K562 (cell line): Measurements from ENCODE around the gene SMIM22. TPM values are rescaled to one million over a fixed set of nuclear protein-coding genes. Genes with fewer than 3 reads are reported as not detected.
A peak's percentile ranks its signal among the peaks of the same experiment; 100 is the strongest.

ENCODE experiments used
- CBFA2T2 ChIP-seq: fragments of 450-650 bp; conservative IDR thresholded peaks from 2 replicates; pipeline ENCODE4 v1.6.1; 2017; ENCODE audit warnings: mild to moderate bottlenecking
- FOSL1 ChIP-seq: fragments of 200-800 bp; sonication (Bioruptor generic); conservative IDR thresholded peaks from 2 replicates; pipeline ENCODE4 v1.6.1; 2016; ENCODE audit warnings: missing genetic modification characterization, missing compliant biosample characterization
- FOXA3 ChIP-seq, 2 experiments: fragments of 450-650 bp in 1 of 2; sonication (generic) in 1 of 2; formaldehyde crosslinking; IDR thresholded peaks in 1 of 2; conservative IDR thresholded peaks in 1 of 2; 2 replicates each; pipeline versions ENCODE4 v1.4.0 to v1.8.0; 2020 to 2022; ENCODE audit warnings: mild to moderate bottlenecking in 2 of 2, missing genetic modification reagents in 1 of 2
- HDAC6 ChIP-seq: IDR thresholded peaks from 2 replicates; pipeline ENCODE4 v1.6.1; 2012; ENCODE audit warnings: low read depth, mild to moderate bottlenecking, control low read depth, inconsistent platforms, low read length, moderate library complexity
- HNRNPLL ChIP-seq: fragments of 200-400 bp; formaldehyde crosslinking; IDR thresholded peaks from 2 replicates; pipeline ENCODE4 v1.6.1; 2017; ENCODE audit warnings: low read length, low read depth, mild to moderate bottlenecking; ENCODE audit not compliant: poor library complexity, severe bottlenecking
- ILK ChIP-seq: fragments of 450-650 bp; IDR thresholded peaks from 2 replicates; pipeline ENCODE4 v1.6.1; 2016; ENCODE audit warnings: missing genetic modification characterization, low read depth, mild to moderate bottlenecking, missing compliant biosample characterization, moderate library complexity, borderline replicate concordance
- JUNB ChIP-seq: fragments of 450-650 bp; formaldehyde crosslinking; conservative IDR thresholded peaks from 2 replicates; pipeline ENCODE4 v1.4.0; 2020; ENCODE audit warnings: mild to moderate bottlenecking
- MIER1 ChIP-seq: fragments of 450-650 bp; IDR thresholded peaks from 2 replicates; pipeline ENCODE4 v1.6.1; 2016; ENCODE audit warnings: antibody characterized with exemption, mild to moderate bottlenecking, low read depth
- PCBP2 ChIP-seq: fragments of 200-400 bp; formaldehyde crosslinking; IDR thresholded peaks from 2 replicates; pipeline ENCODE4 v1.6.1; 2018; ENCODE audit warnings: low read length, low read depth, mild to moderate bottlenecking, moderate library complexity; ENCODE audit not compliant: poor library complexity, severe bottlenecking
- STAG1 ChIP-seq: sonication (generic); formaldehyde crosslinking; IDR thresholded peaks from 2 replicates; pipeline ENCODE4 v1.5.0; 2020; ENCODE audit warnings: missing genetic modification reagents, borderline replicate concordance
- TAL1 ChIP-seq: fragments of 450-650 bp; IDR thresholded peaks from 2 replicates; pipeline ENCODE4 v1.6.1; 2016; ENCODE audit warnings: mild to moderate bottlenecking
- TCFL5 ChIP-seq: fragments of 250-450 bp; sonication (Bioruptor Pico); conservative IDR thresholded peaks from 2 replicates; pipeline ENCODE4 v1.6.1; 2021; ENCODE audit warnings: mild to moderate bottlenecking, moderate library complexity, matching md5 sums
- ZNF133 ChIP-seq: fragments of 250-450 bp; sonication (Bioruptor Pico); IDR thresholded peaks from 2 replicates; pipeline ENCODE4 v1.4.0; 2020; ENCODE audit warnings: mild to moderate bottlenecking
- ZNF316 ChIP-seq: fragments of 450-650 bp; IDR thresholded peaks from 2 replicates; pipeline ENCODE4 v1.6.1; 2016
- ZNF76 ChIP-seq: fragments of 250-450 bp; sonication (Bioruptor Pico); IDR thresholded peaks from 2 replicates; pipeline ENCODE4 v1.4.0; 2020; ENCODE audit warnings: mild to moderate bottlenecking, moderate library complexity, borderline replicate concordance
- polyA plus RNA-seq, 8 experiments: library from polyadenylated mRNA; depleted of rRNA in 4 of 8; stranded (reverse) in 5 of 8; unstranded in 3 of 8; fragments of >200 nt; fragmentation: Nextera tagmentation in 2 of 8; fragmentation: Illumina TruSeq in 1 of 8; extraction: Ambion mirVana in 2 of 8; extraction: Trizol in 1 of 8; gene quantifications; 2 replicates each; pipeline versions ENCODE4 v1.2.1 to v1.2.3, GENCODE V29; 2011 to 2014; ENCODE audit warnings: inconsistent platforms in 1 of 8, missing spikeins in 1 of 8
- total RNA-seq, 7 experiments: library from RNA; depleted of rRNA in 6 of 7; stranded (reverse); fragments of >200 nt in 6 of 7; fragmentation: Illumina TruSeq in 2 of 7; extraction: Trizol in 2 of 7; gene quantifications; 2 replicates each; pipeline versions ENCODE4 v1.2.1 to v1.2.3, GENCODE V29; 2011 to 2021; ENCODE audit warnings: low replicate concordance in 1 of 7
- TF ChIP-seq, protein P1 (sequence below): fragments of 450-650 bp; IDR thresholded peaks from 2 replicates; pipeline ENCODE4 v1.6.1; 2017; ENCODE audit warnings: antibody characterized with exemption, mild to moderate bottlenecking
- TF ChIP-seq, protein P2 (sequence below): fragments of 250-450 bp; sonication (Bioruptor Pico); IDR thresholded peaks from 2 replicates; pipeline ENCODE4 v1.5.0; 2021
- TF ChIP-seq, protein P3 (sequence below): fragments of 450-650 bp; formaldehyde crosslinking; IDR thresholded peaks from 2 replicates; pipeline ENCODE4 v1.4.0; 2022; ENCODE audit warnings: mild to moderate bottlenecking, moderate library complexity
- TF ChIP-seq, protein P4 (sequence below): sonication (generic); formaldehyde crosslinking; IDR thresholded peaks from 2 replicates; pipeline ENCODE4 v1.8.0; 2022; ENCODE audit warnings: missing genetic modification reagents, mild to moderate bottlenecking, moderate library complexity, borderline replicate concordance
- TF ChIP-seq, protein P5 (sequence below): sonication (generic); formaldehyde crosslinking; IDR thresholded peaks from 2 replicates; pipeline ENCODE4 v1.8.0; 2022; ENCODE audit warnings: mild to moderate bottlenecking, missing genetic modification reagents

The SMIM22 gene
- total and polyA plus RNA-seq, 9 of the 15 experiments (the other 6 are each of a cell fraction or from before 2014, with no cell fraction given) = not detected

DNA sequence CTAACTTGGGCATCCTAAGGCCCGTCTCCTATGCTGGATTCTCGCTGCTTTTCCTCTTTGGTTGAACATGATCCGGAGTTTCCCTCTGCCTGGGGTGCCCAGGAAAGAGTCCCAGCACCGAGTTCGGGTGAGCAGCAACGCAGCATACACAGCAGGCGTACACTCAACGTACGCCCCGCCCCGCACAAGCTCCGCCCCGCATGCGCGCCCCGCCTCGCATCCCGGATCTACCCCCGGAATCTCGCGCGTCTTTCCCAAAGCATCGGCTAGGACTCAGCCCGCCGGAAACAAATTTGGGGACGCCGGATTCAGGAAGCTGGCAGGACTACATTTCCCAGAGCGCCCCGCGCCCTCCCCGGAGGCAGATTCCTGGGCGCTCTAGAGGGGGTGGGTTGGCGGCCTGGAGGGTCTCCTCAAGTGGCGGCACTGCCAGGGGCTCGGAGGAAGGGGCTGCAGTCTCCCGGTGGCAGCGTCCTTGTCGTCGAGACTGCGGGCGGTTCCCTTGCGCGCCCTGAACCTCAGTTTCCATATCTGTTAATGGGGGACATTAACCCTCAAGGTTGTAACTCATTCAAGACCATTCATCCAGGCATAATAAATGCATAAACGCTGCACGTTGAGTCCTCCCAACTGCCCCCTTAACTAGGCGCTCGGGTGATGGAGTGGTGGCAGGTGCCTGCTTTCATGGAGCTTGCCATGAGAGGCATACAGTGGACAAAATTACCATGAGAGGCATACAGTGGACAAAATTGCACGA, 26.4 kb upstream of the SMIM22 start (continued):
- TF ChIP-seq FOXA3 (CRISPR knock-in tag; conservative IDR thresholded peaks at IDR 0.05 in 1 of 2, IDR thresholded peaks at IDR 0.05 in 1 of 2) (no peak), HNRNPLL (peak; percentile 92), TCFL5 (no peak), JUNB (CRISPR knock-in tag) (no peak), ZNF316 (no peak), MIER1 (no peak), CBFA2T2 (no peak), HDAC6 (no peak), TAL1 (no peak), ZNF133 (CRISPR knock-in tag) (no peak), FOSL1 (tag) (no peak), ZNF76 (CRISPR knock-in tag) (no peak), ILK (no peak), STAG1 (CRISPR knock-in tag) (no peak), PCBP2 (no peak)
- TF ChIP-seq, protein P1, sequence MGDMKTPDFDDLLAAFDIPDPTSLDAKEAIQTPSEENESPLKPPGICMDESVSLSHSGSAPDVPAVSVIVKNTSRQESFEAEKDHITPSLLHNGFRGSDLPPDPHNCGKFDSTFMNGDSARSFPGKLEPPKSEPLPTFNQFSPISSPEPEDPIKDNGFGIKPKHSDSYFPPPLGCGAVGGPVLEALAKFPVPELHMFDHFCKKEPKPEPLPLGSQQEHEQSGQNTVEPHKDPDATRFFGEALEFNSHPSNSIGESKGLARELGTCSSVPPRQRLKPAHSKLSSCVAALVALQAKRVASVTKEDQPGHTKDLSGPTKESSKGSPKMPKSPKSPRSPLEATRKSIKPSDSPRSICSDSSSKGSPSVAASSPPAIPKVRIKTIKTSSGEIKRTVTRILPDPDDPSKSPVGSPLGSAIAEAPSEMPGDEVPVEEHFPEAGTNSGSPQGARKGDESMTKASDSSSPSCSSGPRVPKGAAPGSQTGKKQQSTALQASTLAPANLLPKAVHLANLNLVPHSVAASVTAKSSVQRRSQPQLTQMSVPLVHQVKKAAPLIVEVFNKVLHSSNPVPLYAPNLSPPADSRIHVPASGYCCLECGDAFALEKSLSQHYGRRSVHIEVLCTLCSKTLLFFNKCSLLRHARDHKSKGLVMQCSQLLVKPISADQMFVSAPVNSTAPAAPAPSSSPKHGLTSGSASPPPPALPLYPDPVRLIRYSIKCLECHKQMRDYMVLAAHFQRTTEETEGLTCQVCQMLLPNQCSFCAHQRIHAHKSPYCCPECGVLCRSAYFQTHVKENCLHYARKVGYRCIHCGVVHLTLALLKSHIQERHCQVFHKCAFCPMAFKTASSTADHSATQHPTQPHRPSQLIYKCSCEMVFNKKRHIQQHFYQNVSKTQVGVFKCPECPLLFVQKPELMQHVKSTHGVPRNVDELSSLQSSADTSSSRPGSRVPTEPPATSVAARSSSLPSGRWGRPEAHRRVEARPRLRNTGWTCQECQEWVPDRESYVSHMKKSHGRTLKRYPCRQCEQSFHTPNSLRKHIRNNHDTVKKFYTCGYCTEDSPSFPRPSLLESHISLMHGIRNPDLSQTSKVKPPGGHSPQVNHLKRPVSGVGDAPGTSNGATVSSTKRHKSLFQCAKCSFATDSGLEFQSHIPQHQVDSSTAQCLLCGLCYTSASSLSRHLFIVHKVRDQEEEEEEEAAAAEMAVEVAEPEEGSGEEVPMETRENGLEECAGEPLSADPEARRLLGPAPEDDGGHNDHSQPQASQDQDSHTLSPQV = no peak
- TF ChIP-seq, protein P2, sequence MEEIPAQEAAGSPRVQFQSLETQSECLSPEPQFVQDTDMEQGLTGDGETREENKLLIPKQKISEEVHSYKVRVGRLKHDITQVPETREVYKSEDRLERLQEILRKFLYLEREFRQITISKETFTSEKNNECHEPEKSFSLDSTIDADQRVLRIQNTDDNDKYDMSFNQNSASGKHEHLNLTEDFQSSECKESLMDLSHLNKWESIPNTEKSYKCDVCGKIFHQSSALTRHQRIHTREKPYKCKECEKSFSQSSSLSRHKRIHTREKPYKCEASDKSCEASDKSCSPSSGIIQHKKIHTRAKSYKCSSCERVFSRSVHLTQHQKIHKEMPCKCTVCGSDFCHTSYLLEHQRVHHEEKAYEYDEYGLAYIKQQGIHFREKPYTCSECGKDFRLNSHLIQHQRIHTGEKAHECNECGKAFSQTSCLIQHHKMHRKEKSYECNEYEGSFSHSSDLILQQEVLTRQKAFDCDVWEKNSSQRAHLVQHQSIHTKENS (CRISPR knock-in tag) = no peak
- TF ChIP-seq, protein P3, sequence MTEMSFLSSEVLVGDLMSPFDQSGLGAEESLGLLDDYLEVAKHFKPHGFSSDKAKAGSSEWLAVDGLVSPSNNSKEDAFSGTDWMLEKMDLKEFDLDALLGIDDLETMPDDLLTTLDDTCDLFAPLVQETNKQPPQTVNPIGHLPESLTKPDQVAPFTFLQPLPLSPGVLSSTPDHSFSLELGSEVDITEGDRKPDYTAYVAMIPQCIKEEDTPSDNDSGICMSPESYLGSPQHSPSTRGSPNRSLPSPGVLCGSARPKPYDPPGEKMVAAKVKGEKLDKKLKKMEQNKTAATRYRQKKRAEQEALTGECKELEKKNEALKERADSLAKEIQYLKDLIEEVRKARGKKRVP (CRISPR knock-in tag) = no peak
- TF ChIP-seq, protein P4, sequence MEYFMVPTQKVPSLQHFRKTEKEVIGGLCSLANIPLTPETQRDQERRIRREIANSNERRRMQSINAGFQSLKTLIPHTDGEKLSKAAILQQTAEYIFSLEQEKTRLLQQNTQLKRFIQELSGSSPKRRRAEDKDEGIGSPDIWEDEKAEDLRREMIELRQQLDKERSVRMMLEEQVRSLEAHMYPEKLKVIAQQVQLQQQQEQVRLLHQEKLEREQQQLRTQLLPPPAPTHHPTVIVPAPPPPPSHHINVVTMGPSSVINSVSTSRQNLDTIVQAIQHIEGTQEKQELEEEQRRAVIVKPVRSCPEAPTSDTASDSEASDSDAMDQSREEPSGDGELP = peak; percentile 35; the same call in 1 of the 2 replicates
- TF ChIP-seq, protein P5, sequence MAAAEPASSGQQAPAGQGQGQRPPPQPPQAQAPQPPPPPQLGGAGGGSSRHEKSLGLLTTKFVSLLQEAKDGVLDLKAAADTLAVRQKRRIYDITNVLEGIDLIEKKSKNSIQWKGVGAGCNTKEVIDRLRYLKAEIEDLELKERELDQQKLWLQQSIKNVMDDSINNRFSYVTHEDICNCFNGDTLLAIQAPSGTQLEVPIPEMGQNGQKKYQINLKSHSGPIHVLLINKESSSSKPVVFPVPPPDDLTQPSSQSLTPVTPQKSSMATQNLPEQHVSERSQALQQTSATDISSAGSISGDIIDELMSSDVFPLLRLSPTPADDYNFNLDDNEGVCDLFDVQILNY (CRISPR knock-in tag) = no peak
